ENCODE data around the gene HRCT1.
A peak's percentile ranks its signal among the peaks of the same experiment; 100 is the strongest.
"Not testable (repeated sequence)": the region's sequence is repeated elsewhere in the genome, so short reads cannot be mapped to it uniquely, and the experiment has no call there.

Gene HRCT1

DNA sequence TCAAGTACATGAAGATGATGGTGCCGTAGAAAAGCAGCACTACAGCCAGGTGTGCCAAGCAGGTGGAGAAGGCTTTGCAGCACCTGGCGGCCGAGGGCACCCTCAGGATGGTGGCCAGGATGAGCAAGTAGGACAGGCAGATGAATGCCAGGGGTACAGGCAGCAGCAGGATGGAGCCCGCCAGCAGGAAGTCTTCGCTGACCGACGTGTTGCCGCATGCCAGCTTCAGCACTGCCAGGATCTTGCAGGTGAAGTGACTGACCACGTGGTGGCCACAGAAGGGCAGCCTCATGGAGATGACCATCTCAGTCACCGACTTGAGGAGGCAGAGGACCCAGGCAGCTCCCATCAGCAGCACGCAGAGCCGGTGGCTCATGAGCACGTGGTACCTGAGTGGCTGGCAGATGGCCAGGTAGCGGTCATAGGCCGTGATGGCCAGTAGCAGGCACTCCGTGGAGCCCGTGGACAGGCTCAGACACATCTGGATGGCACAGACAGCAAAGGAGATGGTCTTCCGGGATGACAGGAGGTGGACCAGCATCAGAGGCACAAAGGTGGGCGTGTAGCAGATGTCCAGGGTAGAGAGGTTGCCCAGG is 36.3 kb upstream of the HRCT1 start:
- TF ChIP-seq JUND (IDR thresholded peaks at IDR 0.05; ENCODE audit: low read depth): no peak
- no peak for DNase-seq (ENCODE audit: low read depth in 1 of 2, low spot score in 1 of 2)
- in situ Hi-C loops (cut with HindIII; ENCODE audit: low pct_unique_long_range_greater_than_20kb, low sequenced_read_pairs): no loop called here

DNA sequence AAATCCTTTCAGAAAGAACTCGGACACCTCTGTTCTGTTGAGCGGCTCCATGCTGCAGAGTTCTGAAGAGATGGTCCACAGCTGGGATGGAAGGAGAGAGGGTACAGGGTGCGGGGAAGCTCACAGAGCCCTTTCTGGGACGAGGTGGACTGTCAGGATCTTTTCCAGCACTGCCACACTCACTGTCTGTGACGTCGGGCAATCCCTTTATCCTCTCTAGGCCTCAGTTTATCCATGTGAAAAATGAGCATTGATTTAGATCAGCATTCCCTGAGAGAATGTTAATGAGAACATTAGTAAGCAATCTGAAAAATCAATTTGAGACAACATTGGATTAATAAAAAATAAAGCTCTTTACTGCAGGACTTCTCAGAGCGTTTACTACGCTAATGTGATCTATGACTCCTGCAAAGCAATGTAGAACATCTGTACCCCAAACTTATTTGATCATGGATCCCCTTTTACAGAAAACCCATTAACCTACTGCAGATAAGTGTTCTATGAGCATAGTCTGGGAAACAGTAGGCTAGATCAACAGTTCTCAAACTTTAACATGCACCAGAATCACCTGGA is 35.6 kb upstream of the HRCT1 start, which contains the start of gene OR13J1:
TSS of gene OR13J1 (minus strand) at position 51 of the 573 bp plus-strand sequence. CDS start at position 51, 0 bp downstream.
- no peak for DNase-seq (ENCODE audit: low read depth in 1 of 2, low spot score in 1 of 2)
- in situ Hi-C loops (cut with HindIII; ENCODE audit: low pct_unique_long_range_greater_than_20kb, low sequenced_read_pairs): no loop called here
- no peak for TF ChIP-seq JUND (IDR thresholded peaks at IDR 0.05; ENCODE audit: low read depth)

DNA sequence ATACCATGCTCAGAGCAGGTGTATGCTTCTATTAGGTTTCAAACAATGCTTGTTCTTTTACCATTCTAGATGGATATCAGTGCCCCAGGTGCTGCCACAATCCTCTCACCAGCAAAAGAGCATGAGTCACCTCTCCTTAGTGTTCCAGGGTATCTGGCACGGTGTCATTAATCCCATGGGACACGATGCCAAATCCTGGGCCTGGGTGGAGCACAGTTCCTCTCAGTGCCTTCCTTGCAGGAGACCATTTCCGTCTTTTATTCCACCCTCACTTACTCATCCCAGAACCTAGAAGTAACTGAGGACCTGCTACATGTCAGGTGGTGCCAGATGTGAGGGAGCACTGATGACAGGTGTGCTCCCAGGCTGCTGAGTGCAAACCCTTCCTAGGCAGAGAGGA is 34.5 kb upstream of the HRCT1 start:
- DNase-seq (ENCODE audit: low read depth in 1 of 2, low spot score in 1 of 2): peak in 1 of 2 experiments; percentile 30
- no peak for TF ChIP-seq JUND (IDR thresholded peaks at IDR 0.05; ENCODE audit: low read depth)
- in situ Hi-C loops (cut with HindIII; ENCODE audit: low pct_unique_long_range_greater_than_20kb, low sequenced_read_pairs): no loop called here

DNA sequence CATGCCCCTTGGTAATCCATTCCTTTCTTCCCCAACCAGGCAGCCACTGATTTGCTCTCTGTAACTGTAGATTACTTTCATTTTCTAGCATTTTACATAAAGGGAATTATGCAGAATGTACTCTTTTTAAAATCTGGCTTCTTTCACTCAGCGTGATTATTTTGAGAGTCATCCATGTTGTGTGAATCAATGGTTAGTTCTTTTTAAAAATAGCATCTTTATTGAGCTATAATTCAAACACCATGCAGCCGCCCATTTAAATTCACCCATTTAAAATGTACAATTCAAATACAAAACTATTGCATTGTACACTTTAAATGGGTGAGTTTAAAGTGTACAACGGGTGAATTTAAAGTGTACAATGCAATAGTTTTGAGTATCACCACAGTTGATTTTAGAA is 33.5 kb upstream of the HRCT1 start:
- no peak for TF ChIP-seq JUND (IDR thresholded peaks at IDR 0.05; ENCODE audit: low read depth)

DNA sequence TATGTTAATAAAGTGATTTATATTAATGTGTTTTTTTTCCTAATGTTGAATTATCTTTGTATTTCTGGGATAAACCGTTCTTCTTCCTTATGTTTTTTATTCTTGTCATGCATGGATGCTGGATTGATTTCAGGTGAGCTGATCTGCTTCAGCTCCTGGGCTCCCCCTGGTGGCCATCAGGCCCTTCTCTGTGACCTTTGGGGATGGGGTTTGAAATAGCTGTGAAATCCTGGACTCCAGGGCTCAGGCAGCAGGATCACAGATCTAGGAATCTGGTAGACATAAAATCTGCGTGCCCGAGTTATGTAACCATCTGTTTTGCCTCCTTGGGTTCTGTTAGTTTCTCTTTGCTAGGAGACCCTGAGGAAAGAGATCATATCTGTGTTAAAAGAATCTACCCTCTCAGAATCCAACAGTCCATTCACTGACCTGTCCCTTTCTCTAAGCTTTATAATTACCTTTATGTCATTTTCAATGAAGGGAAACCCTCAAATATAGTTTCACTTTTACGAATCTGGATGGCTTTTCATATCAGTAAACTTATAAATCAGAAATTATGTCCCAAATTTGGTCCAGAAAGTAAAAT is 23.6 kb upstream of the HRCT1 start:
- TF ChIP-seq JUND (IDR thresholded peaks at IDR 0.05; ENCODE audit: low read depth): no peak
- peak; percentile 23 to 71 for DNase-seq (ENCODE audit: low read depth in 1 of 2, low spot score in 1 of 2)
- in situ Hi-C loops (cut with HindIII; ENCODE audit: low pct_unique_long_range_greater_than_20kb, low sequenced_read_pairs): no loop called here

More for the DNA sequence above, 33.5 kb upstream of the HRCT1 start:
- in situ Hi-C loops (cut with HindIII; ENCODE audit: low pct_unique_long_range_greater_than_20kb, low sequenced_read_pairs): no loop called here
- no peak for DNase-seq (ENCODE audit: low read depth in 1 of 2, low spot score in 1 of 2)

DNA sequence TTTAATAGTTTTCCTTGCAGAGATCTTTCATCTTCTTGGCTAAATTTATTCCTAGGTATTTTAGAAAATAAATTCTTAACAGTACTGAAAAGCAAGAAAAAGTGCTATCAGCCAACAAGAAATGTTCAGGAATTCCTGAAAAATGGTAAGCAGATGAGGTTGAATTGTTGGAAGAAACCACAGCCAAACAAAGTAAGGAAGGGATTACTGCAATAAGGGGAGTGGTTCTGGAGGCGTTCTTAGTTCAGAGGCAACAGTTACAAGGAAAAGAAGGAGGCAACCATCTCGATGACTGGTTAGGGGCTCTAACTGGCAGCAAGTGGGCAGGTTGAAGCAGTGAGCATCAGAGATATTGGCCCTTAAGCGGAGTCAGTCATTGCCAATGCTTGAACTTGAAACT is 23.0 kb upstream of the HRCT1 start:
- no peak for DNase-seq (ENCODE audit: low read depth in 1 of 2, low spot score in 1 of 2)
- in situ Hi-C loops (cut with HindIII; ENCODE audit: low pct_unique_long_range_greater_than_20kb, low sequenced_read_pairs): no loop called here
- no peak for TF ChIP-seq JUND (IDR thresholded peaks at IDR 0.05; ENCODE audit: low read depth)

DNA sequence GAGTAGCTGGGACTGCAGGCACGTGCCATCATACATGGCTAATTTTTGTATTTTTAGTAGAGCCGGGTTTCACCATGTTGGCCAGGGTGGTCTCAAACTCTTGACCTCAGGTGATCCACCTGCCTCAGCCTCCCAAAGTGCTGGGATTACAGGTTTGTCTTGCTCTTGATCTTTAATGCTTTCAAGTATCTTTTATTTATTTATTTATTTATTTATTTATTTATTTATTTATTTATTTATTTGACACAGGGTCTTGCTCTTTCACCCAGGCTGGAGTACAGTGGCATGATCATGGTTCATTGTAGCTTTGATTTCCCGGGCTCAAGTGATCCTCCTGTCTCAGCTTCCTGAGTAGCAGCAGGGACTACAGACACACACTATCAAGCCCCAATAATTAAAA is 21.1 kb upstream of the HRCT1 start:
- in situ Hi-C loops (cut with HindIII; ENCODE audit: low pct_unique_long_range_greater_than_20kb, low sequenced_read_pairs): not testable (repeated sequence)

DNA sequence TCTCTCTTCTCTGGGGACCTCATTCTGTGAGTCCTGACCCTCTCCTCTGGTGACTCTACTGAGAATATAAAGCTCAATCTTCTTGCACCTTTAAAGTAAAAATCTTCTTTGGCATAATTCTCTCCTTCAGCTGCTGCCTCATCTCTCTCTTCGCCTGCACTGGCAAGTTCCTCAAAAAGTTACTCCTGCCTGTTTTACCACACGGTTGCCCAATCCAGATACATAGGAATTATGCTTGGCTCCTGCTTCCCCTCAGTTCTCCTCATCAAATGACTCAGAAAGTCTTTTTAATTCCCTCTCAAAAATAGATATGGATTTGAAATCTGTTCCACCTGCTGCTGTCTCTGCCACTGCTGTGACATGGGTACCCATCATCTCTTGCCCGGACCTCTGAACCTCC is 14.4 kb upstream of the HRCT1 start:
- no peak for TF ChIP-seq JUND (IDR thresholded peaks at IDR 0.05; ENCODE audit: low read depth)
- in situ Hi-C loops (cut with HindIII; ENCODE audit: low pct_unique_long_range_greater_than_20kb, low sequenced_read_pairs): no loop called here

More for the DNA sequence above, 21.1 kb upstream of the HRCT1 start:
- not testable (repeated sequence) for DNase-seq (ENCODE audit: low read depth in 1 of 2, low spot score in 1 of 2)

DNA sequence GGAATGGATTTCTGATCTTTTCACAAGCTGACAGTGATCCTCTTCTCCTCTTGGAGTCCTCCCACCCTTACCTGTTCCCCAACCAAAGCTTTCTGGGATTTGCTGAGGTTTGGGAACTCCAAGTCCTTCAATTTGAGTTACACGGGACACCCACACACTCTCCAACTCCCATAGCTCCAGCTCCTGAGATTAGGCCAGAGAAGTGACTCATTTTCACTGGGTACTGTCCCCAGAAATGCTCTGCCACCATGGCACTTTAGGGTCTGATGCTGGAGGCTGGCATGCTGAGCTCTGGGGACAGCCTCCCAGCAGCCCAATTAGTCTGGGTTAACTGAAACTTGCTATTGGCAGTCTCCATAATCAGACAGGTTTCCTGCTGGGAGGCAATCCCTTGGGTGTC is 14.0 kb upstream of the HRCT1 start:
- in situ Hi-C loops (cut with HindIII; ENCODE audit: low pct_unique_long_range_greater_than_20kb, low sequenced_read_pairs): no loop called here
- DNase-seq (ENCODE audit: low read depth in 1 of 2, low spot score in 1 of 2): no peak
- no peak for TF ChIP-seq JUND (IDR thresholded peaks at IDR 0.05; ENCODE audit: low read depth)

More for the DNA sequence above, 14.4 kb upstream of the HRCT1 start:
- DNase-seq (ENCODE audit: low read depth in 1 of 2, low spot score in 1 of 2): no peak

DNA sequence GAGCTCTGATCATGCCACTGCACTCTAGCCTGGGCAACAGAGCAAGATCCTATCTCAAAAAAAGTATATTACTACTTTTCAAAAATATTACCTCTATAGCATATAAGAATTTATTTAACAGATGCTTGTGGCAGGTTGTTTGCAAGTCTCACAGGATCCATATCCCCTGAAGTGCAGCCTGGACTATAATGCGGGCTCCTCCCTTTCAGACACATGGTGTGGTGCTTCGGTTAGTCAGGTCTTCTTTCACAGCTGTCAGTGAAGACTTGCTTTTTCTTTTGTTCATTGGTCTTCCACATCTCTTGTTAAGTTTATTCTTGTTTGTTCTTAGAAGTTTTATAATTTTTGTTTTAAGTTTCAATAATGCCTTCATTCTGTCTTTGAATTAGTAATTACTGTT is 9.4 kb upstream of the HRCT1 start:
- DNase-seq (ENCODE audit: low read depth in 1 of 2, low spot score in 1 of 2): no peak
- TF ChIP-seq JUND (IDR thresholded peaks at IDR 0.05; ENCODE audit: low read depth): no peak
- in situ Hi-C loops (cut with HindIII; ENCODE audit: low pct_unique_long_range_greater_than_20kb, low sequenced_read_pairs): no loop called here

DNA sequence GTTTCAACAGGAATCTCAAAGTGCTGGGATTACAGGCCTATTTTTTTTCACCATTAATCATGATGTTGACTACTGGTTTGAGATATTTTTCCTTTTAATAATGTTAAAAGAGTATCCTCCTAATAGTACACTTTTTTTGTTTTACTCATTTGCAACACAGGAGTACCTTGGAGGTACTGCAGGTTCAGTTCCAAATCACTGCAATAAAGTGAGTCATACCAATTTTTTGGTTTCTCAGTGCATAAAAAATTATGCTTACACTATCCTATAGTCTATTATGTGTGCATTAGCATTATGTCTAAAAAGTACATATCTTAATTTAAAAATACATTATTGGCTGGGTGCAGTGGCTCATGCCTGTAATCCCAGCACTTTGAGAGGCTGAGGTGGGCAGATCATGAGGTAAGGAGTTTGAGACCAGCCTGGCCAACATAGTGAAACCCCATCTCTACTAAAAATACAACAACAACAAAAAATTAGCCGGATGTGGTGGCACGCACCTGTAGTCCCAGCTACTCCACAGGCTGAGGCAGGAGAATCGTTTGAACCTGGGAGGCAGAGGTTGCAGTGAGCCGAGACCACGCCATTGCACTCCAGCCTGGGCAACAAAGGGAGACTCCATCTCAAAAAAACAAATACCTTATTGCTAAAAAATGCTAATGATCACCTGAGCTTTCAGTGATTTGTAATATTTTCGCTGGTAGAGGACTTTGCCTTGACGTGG is 8.5 kb upstream of the HRCT1 start:
- in situ Hi-C loops (cut with HindIII; ENCODE audit: low pct_unique_long_range_greater_than_20kb, low sequenced_read_pairs); DNase-seq (ENCODE audit: low read depth in 1 of 2, low spot score in 1 of 2): not testable (repeated sequence)

DNA sequence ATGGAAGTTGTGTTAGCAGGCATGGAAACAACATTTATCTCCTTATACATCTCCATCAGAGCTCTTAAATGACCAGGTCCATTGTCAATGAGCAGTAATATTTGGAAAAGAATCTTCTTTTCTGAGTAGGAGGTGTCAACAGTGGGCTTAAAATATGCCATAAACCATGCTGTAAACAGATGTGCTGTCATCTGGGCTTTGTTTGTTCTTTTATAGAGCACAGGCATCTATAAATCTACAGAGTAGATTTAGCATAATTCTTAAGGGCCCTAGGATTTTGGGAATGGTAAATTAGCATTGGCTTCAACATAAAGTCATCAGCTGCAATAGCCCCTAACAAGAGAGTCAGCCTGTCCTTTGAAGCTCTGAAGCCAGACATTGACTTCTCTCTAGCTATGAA is 7.7 kb upstream of the HRCT1 start:
- DNase-seq (ENCODE audit: low read depth in 1 of 2, low spot score in 1 of 2): no peak
- in situ Hi-C loops (cut with HindIII; ENCODE audit: low pct_unique_long_range_greater_than_20kb, low sequenced_read_pairs): no loop called here
- no peak for TF ChIP-seq JUND (IDR thresholded peaks at IDR 0.05; ENCODE audit: low read depth)

DNA sequence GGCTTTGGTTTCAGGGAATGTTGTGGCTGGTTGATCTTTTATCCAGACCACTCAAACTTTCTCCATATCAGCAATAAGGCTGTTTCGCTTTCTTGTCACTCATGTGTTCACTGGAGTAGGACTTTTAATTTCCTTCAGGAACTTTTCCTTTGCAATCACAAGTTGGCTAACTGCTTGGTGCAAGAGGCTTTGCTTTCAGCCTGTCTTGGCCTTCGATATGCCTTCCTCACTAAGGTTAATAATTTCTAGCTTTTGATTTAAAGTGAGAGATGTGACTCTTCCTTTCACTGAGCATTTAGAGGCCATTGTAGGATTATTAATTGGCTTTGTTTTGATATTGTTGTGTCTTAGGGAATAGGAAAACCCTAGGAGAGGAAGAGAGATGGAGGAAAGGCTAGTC is 7.0 kb upstream of the HRCT1 start:
- in situ Hi-C loops (cut with HindIII; ENCODE audit: low pct_unique_long_range_greater_than_20kb, low sequenced_read_pairs): no loop called here
- no peak for TF ChIP-seq JUND (IDR thresholded peaks at IDR 0.05; ENCODE audit: low read depth)
- no peak for DNase-seq (ENCODE audit: low read depth in 1 of 2, low spot score in 1 of 2)
